Stimulated activated naive CD4-positive, alpha-beta T cell (primary cell): Measurements from ENCODE around the gene FIG4.
"Not testable (repeated sequence)": the region's sequence is repeated elsewhere in the genome, so short reads cannot be mapped to it uniquely, and the experiment has no call there.

Experiments used
- DNase-seq, 6 experiments: peaks; one replicate each; lab custom pipeline; 2025; lab: John Stamatoyannopoulos, UW

Gene FIG4

GRCh38 chr6:109854541-109855308, 163.6 kb downstream of the FIG4 start:
- DNase-seq = no peak

- not testable (repeated sequence) for DNase-seq
These were observed 164.5 kb downstream of the FIG4 start for GRCh38 chr6:109855476-109856040.

- no peak for DNase-seq
These were observed 170.8 kb downstream of the FIG4 start for GRCh38 chr6:109861946-109862345.

GRCh38 chr6:109864050-109864449, 173.0 kb downstream of the FIG4 start:
- no peak for DNase-seq

- DNase-seq = no peak
These were observed 174.9 kb downstream of the FIG4 start for GRCh38 chr6:109865968-109866367.

- DNase-seq = no peak
These were observed 176.2 kb downstream of the FIG4 start for GRCh38 chr6:109867009-109867969.

GRCh38 chr6:109867970-109868358, 176.9 kb downstream of the FIG4 start:
- DNase-seq = no peak

- DNase-seq = not testable (repeated sequence)
These were observed 178.4 kb downstream of the FIG4 start for GRCh38 chr6:109869398-109870088.

- no peak for DNase-seq
These were observed 179.0 kb downstream of the FIG4 start for GRCh38 chr6:109870089-109870410.

GRCh38 chr6:109872549-109872948, 181.5 kb downstream of the FIG4 start:
- no peak for DNase-seq

- no peak for DNase-seq
These were observed 182.0 kb downstream of the FIG4 start for GRCh38 chr6:109872968-109873545.

GRCh38 chr6:109874086-109874485, 183.0 kb downstream of the FIG4 start:
- no peak for DNase-seq

- no peak for DNase-seq
These were observed 183.5 kb downstream of the FIG4 start for GRCh38 chr6:109874621-109875020.
